Ishikawa (cell line): ENCODE data around the gene IMMP2L.

Experiments
- CREB1 ChIP-seq: IDR thresholded peaks from 2 replicates; pipeline ENCODE4 v1.6.1; 2012; ENCODE audit warnings: low read depth
- EGR1 ChIP-seq: IDR thresholded peaks from 2 replicates; pipeline ENCODE4 v1.6.1; 2012
- EP300 ChIP-seq: IDR thresholded peaks from 2 replicates; pipeline ENCODE4 v1.6.1; 2012; ENCODE audit warnings: borderline replicate concordance
- FOXM1 ChIP-seq: IDR thresholded peaks from 2 replicates; pipeline ENCODE4 v1.6.1; 2012; ENCODE audit warnings: low read depth, borderline replicate concordance
- NFIC ChIP-seq: IDR thresholded peaks from 2 replicates; pipeline ENCODE4 v1.6.1; 2012
- RAD21 ChIP-seq: IDR thresholded peaks from 2 replicates; pipeline ENCODE4 v1.6.1; 2012; ENCODE audit warnings: low read depth
- TAF1 ChIP-seq: IDR thresholded peaks from 2 replicates; pipeline ENCODE4 v1.6.1; 2012; ENCODE audit warnings: low read depth, mild to moderate bottlenecking
- TCF12 ChIP-seq: IDR thresholded peaks from 2 replicates; pipeline ENCODE4 v1.6.1; 2012; ENCODE audit warnings: low read depth
- TEAD4 ChIP-seq: IDR thresholded peaks from 2 replicates; pipeline ENCODE4 v1.6.1; 2012
- ZBTB7A ChIP-seq: IDR thresholded peaks from 2 replicates; pipeline ENCODE4 v1.6.1; 2012; ENCODE audit warnings: low read depth
- TF ChIP-seq, protein P1 (sequence below): IDR thresholded peaks from 2 replicates; pipeline ENCODE4 v1.6.1; 2012
- TF ChIP-seq, protein P2 (sequence below): IDR thresholded peaks from 2 replicates; pipeline ENCODE4 v1.6.1; 2012; ENCODE audit warnings: low read depth, mild to moderate bottlenecking

DNA sequence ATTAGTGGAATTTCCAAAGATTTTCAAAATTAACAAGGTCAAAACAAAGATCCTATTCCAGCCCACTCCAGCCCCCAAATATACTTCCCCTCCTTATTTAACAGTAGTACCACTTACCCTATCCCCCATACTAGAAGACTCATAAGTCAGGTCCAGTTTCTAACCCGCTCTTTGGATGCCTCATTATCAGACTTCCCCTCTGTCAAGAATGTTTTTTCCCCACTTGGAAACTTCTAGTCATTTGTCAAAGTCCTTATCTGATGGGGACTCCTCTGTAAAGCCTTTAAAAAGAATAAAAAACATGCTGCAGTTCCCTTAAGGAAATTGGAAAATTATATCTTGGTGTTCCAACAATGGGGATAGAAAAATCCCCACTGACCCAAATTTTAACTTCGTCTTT, 70.1 kb downstream of the IMMP2L start:
- no peak for TF ChIP-seq FOXM1
- no peak for TF ChIP-seq TAF1
- TF ChIP-seq TCF12 = no peak
- TF ChIP-seq ZBTB7A = no peak
- TF ChIP-seq NFIC = no peak
- TF ChIP-seq, protein P1, sequence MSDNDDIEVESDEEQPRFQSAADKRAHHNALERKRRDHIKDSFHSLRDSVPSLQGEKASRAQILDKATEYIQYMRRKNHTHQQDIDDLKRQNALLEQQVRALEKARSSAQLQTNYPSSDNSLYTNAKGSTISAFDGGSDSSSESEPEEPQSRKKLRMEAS = no peak
- no peak for TF ChIP-seq EGR1
- TF ChIP-seq EP300 = no peak
- TF ChIP-seq CREB1 = no peak
- TF ChIP-seq TEAD4 = no peak
- TF ChIP-seq RAD21 = no peak
- TF ChIP-seq, protein P2, sequence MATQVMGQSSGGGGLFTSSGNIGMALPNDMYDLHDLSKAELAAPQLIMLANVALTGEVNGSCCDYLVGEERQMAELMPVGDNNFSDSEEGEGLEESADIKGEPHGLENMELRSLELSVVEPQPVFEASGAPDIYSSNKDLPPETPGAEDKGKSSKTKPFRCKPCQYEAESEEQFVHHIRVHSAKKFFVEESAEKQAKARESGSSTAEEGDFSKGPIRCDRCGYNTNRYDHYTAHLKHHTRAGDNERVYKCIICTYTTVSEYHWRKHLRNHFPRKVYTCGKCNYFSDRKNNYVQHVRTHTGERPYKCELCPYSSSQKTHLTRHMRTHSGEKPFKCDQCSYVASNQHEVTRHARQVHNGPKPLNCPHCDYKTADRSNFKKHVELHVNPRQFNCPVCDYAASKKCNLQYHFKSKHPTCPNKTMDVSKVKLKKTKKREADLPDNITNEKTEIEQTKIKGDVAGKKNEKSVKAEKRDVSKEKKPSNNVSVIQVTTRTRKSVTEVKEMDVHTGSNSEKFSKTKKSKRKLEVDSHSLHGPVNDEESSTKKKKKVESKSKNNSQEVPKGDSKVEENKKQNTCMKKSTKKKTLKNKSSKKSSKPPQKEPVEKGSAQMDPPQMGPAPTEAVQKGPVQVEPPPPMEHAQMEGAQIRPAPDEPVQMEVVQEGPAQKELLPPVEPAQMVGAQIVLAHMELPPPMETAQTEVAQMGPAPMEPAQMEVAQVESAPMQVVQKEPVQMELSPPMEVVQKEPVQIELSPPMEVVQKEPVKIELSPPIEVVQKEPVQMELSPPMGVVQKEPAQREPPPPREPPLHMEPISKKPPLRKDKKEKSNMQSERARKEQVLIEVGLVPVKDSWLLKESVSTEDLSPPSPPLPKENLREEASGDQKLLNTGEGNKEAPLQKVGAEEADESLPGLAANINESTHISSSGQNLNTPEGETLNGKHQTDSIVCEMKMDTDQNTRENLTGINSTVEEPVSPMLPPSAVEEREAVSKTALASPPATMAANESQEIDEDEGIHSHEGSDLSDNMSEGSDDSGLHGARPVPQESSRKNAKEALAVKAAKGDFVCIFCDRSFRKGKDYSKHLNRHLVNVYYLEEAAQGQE = no peak
